SK-N-SH (cell line): ENCODE data around the gene NELFE. TPM values are rescaled to one million over a fixed set of nuclear protein-coding genes. Genes with fewer than 3 reads are reported as not detected.
A peak's percentile ranks its signal among the peaks of the same experiment; 100 is the strongest.
"Not testable (repeated sequence)": the region's sequence is repeated elsewhere in the genome, so short reads cannot be mapped to it uniquely, and the experiment has no call there.

Experiments used
- CTCF ChIA-PET: fragments of 300-600, 350-600 bp; formaldehyde crosslinking; extraction: SDS; loops from one replicate; lab custom pipeline; 2021; lab: Yijun Ruan, JAX
- POLR2A ChIA-PET: fragments of 350-600 bp; sonication (Branson Sonifier 250); formaldehyde crosslinking; extraction: SDS; loops from one replicate; lab custom pipeline; 2020; ENCODE audit warnings: antibody characterized with exemption, inconsistent platforms; lab: Yijun Ruan, JAX
- DNase-seq: peaks from one replicate; pipeline ENCODE4 v3.0.0; 2012
- H2AFZ ChIP-seq: fragments of 200-600 bp; sonication (generic); 2 replicates; pipeline ENCODE4 v1.8.1; 2016; ENCODE audit warnings: antibody characterized with exemption, mild to moderate bottlenecking, low read depth
- H3F3A ChIP-seq: fragments of 200-600 bp; sonication (generic); replicated peaks from 2 replicates; pipeline ENCODE3; 2016; ENCODE audit warnings: antibody characterized with exemption, mild to moderate bottlenecking; ENCODE audit not compliant: insufficient read depth
- H3K27ac ChIP-seq, 2 experiments: fragments of 200-500 bp in 1 of 2; fragments of 200-600 bp in 1 of 2; sonication (Bioruptor generic) in 1 of 2; sonication (generic), shearing (Covaris generic) in 1 of 2; 2 replicates each; pipeline versions ENCODE4 v1.5.1 to v1.6.1; 2014 to 2016; ENCODE audit warnings: low read depth in 2 of 2, inconsistent platforms in 1 of 2, low read length in 1 of 2, mild to moderate bottlenecking in 1 of 2, mixed read lengths in 1 of 2
- H3K27me3 ChIP-seq: fragments of 200-600 bp; sonication (generic), shearing (Covaris generic); 2 replicates; pipeline ENCODE4 v1.6.1; 2016; ENCODE audit warnings: mixed run types; ENCODE audit not compliant: insufficient read depth
- H3K36me3 ChIP-seq, 2 experiments: fragments of 200-500 bp in 1 of 2; fragments of 200-600 bp in 1 of 2; sonication (Bioruptor generic) in 1 of 2; sonication (generic) in 1 of 2; replicated peaks in 1 of 2; 2 replicates each; pipeline versions ENCODE3 to v1.5.1; 2014 to 2016; ENCODE audit warnings: low read length in 1 of 2, mild to moderate bottlenecking in 1 of 2; ENCODE audit not compliant: insufficient read depth in 2 of 2, control insufficient read depth in 1 of 2
- H3K4me1 ChIP-seq, 2 experiments: fragments of 200-500 bp in 1 of 2; fragments of 200-600 bp in 1 of 2; sonication (Bioruptor generic) in 1 of 2; sonication (generic), shearing (Covaris generic) in 1 of 2; 2 replicates each; pipeline versions ENCODE4 v1.5.1 to v1.6.1; 2014 to 2016; ENCODE audit warnings: low read depth in 1 of 2, low read length in 1 of 2, mixed run types in 1 of 2; ENCODE audit not compliant: insufficient read depth in 2 of 2, control insufficient read depth in 1 of 2
- H3K4me2 ChIP-seq: fragments of 200-600 bp; sonication (generic), shearing (Covaris generic); 2 replicates; pipeline ENCODE4 v1.6.1; 2017; ENCODE audit warnings: mixed run types
- H3K4me3 ChIP-seq, 2 experiments: fragments of 200-500 bp in 1 of 2; fragments of 200-600 bp in 1 of 2; sonication (Bioruptor generic) in 1 of 2; sonication (generic), shearing (Covaris generic) in 1 of 2; 2 replicates each; pipeline versions ENCODE4 v1.5.1 to v1.8.1; 2014 to 2016; ENCODE audit warnings: low read depth in 2 of 2, inconsistent platforms in 1 of 2, low read length in 1 of 2, mild to moderate bottlenecking in 1 of 2, mixed read lengths in 1 of 2, moderate library complexity in 1 of 2
- H3K79me2 ChIP-seq: fragments of 200-600 bp; sonication (generic); 2 replicates; pipeline ENCODE4 v1.8.1; 2017; ENCODE audit warnings: mild to moderate bottlenecking; ENCODE audit not compliant: insufficient read depth
- H3K9ac ChIP-seq: fragments of 200-600 bp; sonication (generic); 2 replicates; pipeline ENCODE4 v1.6.1; 2017; ENCODE audit warnings: mixed run types
- H3K9me2 ChIP-seq: fragments of 200-600 bp; sonication (generic); 2 replicates; pipeline ENCODE4 v1.6.1; 2017; ENCODE audit warnings: mixed run types
- H3K9me3 ChIP-seq: fragments of 200-600 bp; sonication (generic); 2 replicates; pipeline ENCODE4 v1.6.1; 2017; ENCODE audit warnings: mixed run types, mild to moderate bottlenecking, moderate library complexity
- H4K20me1 ChIP-seq: fragments of 200-600 bp; sonication (generic); 2 replicates; pipeline ENCODE4 v1.6.1; 2017; ENCODE audit warnings: mild to moderate bottlenecking, mixed run types; ENCODE audit not compliant: insufficient read depth
- ELF1 ChIP-seq: IDR thresholded peaks from 2 replicates; pipeline ENCODE4 v1.4.0; 2012
- FOSL2 ChIP-seq: IDR thresholded peaks from 2 replicates; pipeline ENCODE4 v1.4.0; 2012; ENCODE audit warnings: low read depth, mild to moderate bottlenecking, moderate library complexity, borderline replicate concordance
- FOXJ3 ChIP-seq: sonication (generic); formaldehyde crosslinking; IDR thresholded peaks from 2 replicates; pipeline ENCODE4 v1.5.1; 2020; ENCODE audit warnings: mild to moderate bottlenecking, missing genetic modification reagents
- FOXM1 ChIP-seq: IDR thresholded peaks from 2 replicates; pipeline ENCODE4 v1.4.0; 2012; ENCODE audit warnings: low read depth, mild to moderate bottlenecking
- GABPA ChIP-seq: IDR thresholded peaks from 2 replicates; pipeline ENCODE4 v1.4.0; 2012; ENCODE audit warnings: low read depth, mild to moderate bottlenecking
- GATA2 ChIP-seq: sonication (generic); formaldehyde crosslinking; IDR thresholded peaks from 2 replicates; pipeline ENCODE4 v1.5.0; 2020; ENCODE audit warnings: mild to moderate bottlenecking, missing genetic modification reagents
- JUND ChIP-seq: IDR thresholded peaks from 2 replicates; pipeline ENCODE4 v1.4.0; 2012
- MAX ChIP-seq: IDR thresholded peaks from 2 replicates; pipeline ENCODE4 v1.4.0; 2012; ENCODE audit warnings: low read depth
- PBX3 ChIP-seq: IDR thresholded peaks from 2 replicates; pipeline ENCODE4; 2012
- POLR2AphosphoS5 ChIP-seq: IDR thresholded peaks from 2 replicates; pipeline ENCODE4 v1.6.1; 2012; ENCODE audit warnings: low read depth, low read length
- RAD21 ChIP-seq: IDR thresholded peaks from 2 replicates; pipeline ENCODE4 v1.6.1; 2012; ENCODE audit warnings: mild to moderate bottlenecking, low read length
- RFX5 ChIP-seq: IDR thresholded peaks from 2 replicates; pipeline ENCODE4 v1.6.1; 2012; ENCODE audit warnings: mild to moderate bottlenecking, improper control_type of control experiment, low read length
- SIN3A ChIP-seq: IDR thresholded peaks from 2 replicates; pipeline ENCODE4 v1.6.1; 2012; ENCODE audit warnings: low read depth, mild to moderate bottlenecking, low read length, moderate library complexity, borderline replicate concordance
- TAF1 ChIP-seq: IDR thresholded peaks from 2 replicates; pipeline ENCODE4 v1.6.1; 2012; ENCODE audit warnings: low read depth, mild to moderate bottlenecking, low read length, moderate library complexity, borderline replicate concordance
- TEAD4 ChIP-seq: IDR thresholded peaks from 2 replicates; pipeline ENCODE4 v1.4.0; 2012; ENCODE audit warnings: mild to moderate bottlenecking, borderline replicate concordance; ENCODE audit not compliant: insufficient read depth
- WGBS: methylation state at CpG from one replicate; pipeline ENCODE4 v1.1.6; 2017; ENCODE audit warnings: low lambda C conversion rate; 5-methylcytosine and 5-hydroxymethylcytosine counted together
- polyA plus RNA-seq, 3 experiments: library from polyadenylated mRNA; depleted of rRNA; stranded (reverse); fragments of >200 nt; gene quantifications; 2 replicates each; pipeline ENCODE4 v1.2.3, GENCODE V29; 2012
- TF ChIP-seq, protein P1 (sequence below): IDR thresholded peaks from 2 replicates; pipeline ENCODE4 v1.4.0; 2012; ENCODE audit warnings: low read depth, borderline replicate concordance
- TF ChIP-seq, protein P2 (sequence below): fragments of 200-600 bp; sonication (generic); IDR thresholded peaks from 2 replicates; pipeline ENCODE4 v1.6.1; 2017; ENCODE audit warnings: antibody characterized with exemption, mild to moderate bottlenecking, moderate library complexity

NELFE gene
- polyA plus RNA-seq, 1 of the 3 experiments (the other 2 are of a cell fraction) = 116 TPM

- H3K9ac ChIP-seq = no peak overlapping the region
- H2AFZ ChIP-seq = no peak overlapping the region
- no peak overlapping the region for H3K4me3 ChIP-seq
- H4K20me1 ChIP-seq = no peaks in the 10 kb centered on the region
- no peaks in the 10 kb centered on the region for H3K36me3 ChIP-seq
- H3K4me1 ChIP-seq = 0 out of 4 replicates have a peak, but pooled peaks cover 0 to 4% of the 10 kb centered on the region in 2 experiments
- no peak for TF ChIP-seq ELF1
- no peak for TF ChIP-seq TAF1
- no peak for TF ChIP-seq PBX3
- no peak for TF ChIP-seq RAD21
- no peak for TF ChIP-seq RFX5
- TF ChIP-seq POLR2AphosphoS5 = no peak
- no peak for TF ChIP-seq FOSL2
- TF ChIP-seq GATA2 (CRISPR knock-in tag) = no peak
- TF ChIP-seq FOXM1 = no peak
- H3K9me2 ChIP-seq = no peaks in the 10 kb centered on the region
- no peak for DNase-seq
- ChIA-PET POLR2A (no interaction called here), CTCF (no interaction called here)
- 85% methylated on average over 11 of the region's 11 CpGs for WGBS
- H3K4me2 ChIP-seq = no peak overlapping the region
- H3K27ac ChIP-seq = peak overlapping the region in 1 of 2 experiments; percentile 81; a peak in 2 of 4 replicates
- no peaks in the 10 kb centered on the region for H3K9me3 ChIP-seq
- H3K79me2 ChIP-seq = no peaks in the 10 kb centered on the region
- no peaks in the 10 kb centered on the region for H3K27me3 ChIP-seq
- H3F3A ChIP-seq = peaks cover 25% of the 10 kb centered on the region
Measured at GRCh38 chr6:31911826-31912585, 46.8 kb downstream of the NELFE start.

DNA sequence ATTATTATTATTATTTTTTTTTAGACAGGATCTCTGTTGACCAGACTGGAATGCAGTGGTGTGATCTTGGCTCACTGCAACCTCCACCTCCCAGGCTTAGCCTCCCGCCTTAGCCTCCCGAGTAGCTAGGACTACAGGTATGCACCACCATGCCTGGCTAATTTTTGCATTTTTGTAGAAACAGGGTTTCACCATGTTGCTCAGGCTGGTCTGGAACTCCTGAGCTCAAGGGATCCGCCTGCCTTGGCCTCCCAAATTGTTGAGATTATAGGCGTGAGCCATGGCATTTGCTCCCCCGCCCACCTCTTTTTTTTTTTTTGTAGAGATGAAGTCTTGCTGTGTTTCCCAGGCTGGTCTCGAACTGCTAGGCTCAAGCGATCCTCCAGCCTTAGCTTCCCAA, 49.5 kb downstream of the NELFE start:
- H2AFZ ChIP-seq, H3K9me3 ChIP-seq, H3K27me3 ChIP-seq, H3K4me2 ChIP-seq, H3K4me1 ChIP-seq, H3K4me3 ChIP-seq, H4K20me1 ChIP-seq, H3K9ac ChIP-seq, DNase-seq, H3K9me2 ChIP-seq, H3K36me3 ChIP-seq, H3K79me2 ChIP-seq: not testable (repeated sequence)
- WGBS = 67% methylated on average over 7 of the region's 7 CpGs
- H3K27ac ChIP-seq = peak overlapping the region in 1 of 2 experiments; percentile 2; a peak in 1 of 4 replicates
- ChIA-PET POLR2A (interaction anchor here (0.6 kb wide), 1 partner anchor 1062 kb away, joined by 3 read pairs; no protein-coding TSS in a partner anchor), CTCF (interaction anchor here (1.4 kb wide), 1 partner anchor 43 kb away, joined by 8 read pairs; no protein-coding TSS in a partner anchor)
- peaks cover 25% of the 10 kb centered on the region for H3F3A ChIP-seq

DNA sequence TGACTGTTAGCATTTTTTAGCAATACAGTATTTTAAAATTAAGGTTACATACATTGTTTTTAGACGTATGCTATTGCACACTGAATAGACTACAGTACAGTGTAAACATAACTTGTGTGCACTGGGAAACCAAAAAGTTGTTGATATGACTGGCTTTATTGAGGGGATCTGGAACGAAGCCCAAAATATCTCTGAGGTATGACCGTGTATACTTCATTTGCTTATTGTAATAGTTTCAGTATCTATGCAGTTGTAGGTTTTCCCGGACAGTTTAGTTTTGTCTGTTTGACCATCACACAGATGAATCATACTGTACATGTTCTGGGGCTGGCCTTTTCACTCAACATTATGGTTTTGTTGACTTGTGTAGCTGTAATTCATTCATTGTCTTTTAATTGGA, 50.0 kb downstream of the NELFE start:
- no peak overlapping the region for H3K9ac ChIP-seq
- no peak overlapping the region for H2AFZ ChIP-seq
- H3K79me2 ChIP-seq = no peaks in the 10 kb centered on the region
- H3K4me2 ChIP-seq = no peak overlapping the region
- 26% methylated on average over 4 of the region's 4 CpGs for WGBS
- POLR2A ChIA-PET = no interaction called here
- TF ChIP-seq, protein P1, sequence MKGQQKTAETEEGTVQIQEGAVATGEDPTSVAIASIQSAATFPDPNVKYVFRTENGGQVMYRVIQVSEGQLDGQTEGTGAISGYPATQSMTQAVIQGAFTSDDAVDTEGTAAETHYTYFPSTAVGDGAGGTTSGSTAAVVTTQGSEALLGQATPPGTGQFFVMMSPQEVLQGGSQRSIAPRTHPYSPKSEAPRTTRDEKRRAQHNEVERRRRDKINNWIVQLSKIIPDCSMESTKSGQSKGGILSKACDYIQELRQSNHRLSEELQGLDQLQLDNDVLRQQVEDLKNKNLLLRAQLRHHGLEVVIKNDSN = no peak
- TF ChIP-seq, protein P2, sequence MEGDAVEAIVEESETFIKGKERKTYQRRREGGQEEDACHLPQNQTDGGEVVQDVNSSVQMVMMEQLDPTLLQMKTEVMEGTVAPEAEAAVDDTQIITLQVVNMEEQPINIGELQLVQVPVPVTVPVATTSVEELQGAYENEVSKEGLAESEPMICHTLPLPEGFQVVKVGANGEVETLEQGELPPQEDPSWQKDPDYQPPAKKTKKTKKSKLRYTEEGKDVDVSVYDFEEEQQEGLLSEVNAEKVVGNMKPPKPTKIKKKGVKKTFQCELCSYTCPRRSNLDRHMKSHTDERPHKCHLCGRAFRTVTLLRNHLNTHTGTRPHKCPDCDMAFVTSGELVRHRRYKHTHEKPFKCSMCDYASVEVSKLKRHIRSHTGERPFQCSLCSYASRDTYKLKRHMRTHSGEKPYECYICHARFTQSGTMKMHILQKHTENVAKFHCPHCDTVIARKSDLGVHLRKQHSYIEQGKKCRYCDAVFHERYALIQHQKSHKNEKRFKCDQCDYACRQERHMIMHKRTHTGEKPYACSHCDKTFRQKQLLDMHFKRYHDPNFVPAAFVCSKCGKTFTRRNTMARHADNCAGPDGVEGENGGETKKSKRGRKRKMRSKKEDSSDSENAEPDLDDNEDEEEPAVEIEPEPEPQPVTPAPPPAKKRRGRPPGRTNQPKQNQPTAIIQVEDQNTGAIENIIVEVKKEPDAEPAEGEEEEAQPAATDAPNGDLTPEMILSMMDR = no peak
- TF ChIP-seq MAX = no peak
- TF ChIP-seq SIN3A = no peak
- TF ChIP-seq ELF1 = no peak
- TF ChIP-seq GABPA = no peak
- no peak for TF ChIP-seq TEAD4
- no peak for TF ChIP-seq POLR2AphosphoS5
- no peak for TF ChIP-seq FOXJ3 (CRISPR knock-in tag)
- no peak for TF ChIP-seq RAD21
- TF ChIP-seq JUND = no peak
- TF ChIP-seq, all 33 proteins: peak for 0
- CTCF ChIA-PET = interaction anchor here (1.4 kb wide), 1 partner anchor 43 kb away, joined by 8 read pairs; no protein-coding TSS in a partner anchor
- Histone ChIP-seq H4K20me1 (no peaks in the 10 kb centered on the region), H3K27ac (peak overlapping the region in 1 of 2 experiments; percentile 2; a peak in 2 of 4 replicates), H3K9me2 (no peaks in the 10 kb centered on the region), H3K4me3 (no peak overlapping the region), H3F3A (peaks cover 25% of the 10 kb centered on the region), H3K4me1 (0 out of 4 replicates have a peak, but pooled peaks cover 0 to 4% of the 10 kb centered on the region in 2 experiments), H3K9me3 (no peaks in the 10 kb centered on the region), H3K27me3 (no peaks in the 10 kb centered on the region), H3K36me3 (no peaks in the 10 kb centered on the region)
- DNase-seq = no peak
